Measurements from ENCODE around the gene P2RY2.

DNA sequence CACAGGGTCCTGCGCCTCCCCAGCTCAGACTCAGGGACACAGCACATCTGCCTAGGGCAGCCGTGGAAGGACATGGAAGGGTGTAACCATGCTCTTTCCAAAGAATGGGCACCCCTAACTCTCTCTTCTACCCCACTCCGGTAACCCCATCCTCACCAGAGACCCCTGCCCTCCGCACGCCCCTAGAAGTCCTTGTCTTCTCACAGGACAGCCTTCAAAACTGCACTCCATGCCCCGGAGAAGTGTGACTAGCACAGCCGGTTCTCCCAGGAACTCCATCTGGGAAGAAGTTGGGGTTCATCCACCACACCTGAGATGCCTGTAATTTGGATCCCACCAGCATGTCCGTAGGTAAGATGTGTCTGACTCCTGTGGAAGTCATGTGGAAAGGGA lies 25.0 kb downstream of the P2RY2 start:
- TF ChIP-seq, protein P1, sequence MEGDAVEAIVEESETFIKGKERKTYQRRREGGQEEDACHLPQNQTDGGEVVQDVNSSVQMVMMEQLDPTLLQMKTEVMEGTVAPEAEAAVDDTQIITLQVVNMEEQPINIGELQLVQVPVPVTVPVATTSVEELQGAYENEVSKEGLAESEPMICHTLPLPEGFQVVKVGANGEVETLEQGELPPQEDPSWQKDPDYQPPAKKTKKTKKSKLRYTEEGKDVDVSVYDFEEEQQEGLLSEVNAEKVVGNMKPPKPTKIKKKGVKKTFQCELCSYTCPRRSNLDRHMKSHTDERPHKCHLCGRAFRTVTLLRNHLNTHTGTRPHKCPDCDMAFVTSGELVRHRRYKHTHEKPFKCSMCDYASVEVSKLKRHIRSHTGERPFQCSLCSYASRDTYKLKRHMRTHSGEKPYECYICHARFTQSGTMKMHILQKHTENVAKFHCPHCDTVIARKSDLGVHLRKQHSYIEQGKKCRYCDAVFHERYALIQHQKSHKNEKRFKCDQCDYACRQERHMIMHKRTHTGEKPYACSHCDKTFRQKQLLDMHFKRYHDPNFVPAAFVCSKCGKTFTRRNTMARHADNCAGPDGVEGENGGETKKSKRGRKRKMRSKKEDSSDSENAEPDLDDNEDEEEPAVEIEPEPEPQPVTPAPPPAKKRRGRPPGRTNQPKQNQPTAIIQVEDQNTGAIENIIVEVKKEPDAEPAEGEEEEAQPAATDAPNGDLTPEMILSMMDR (IDR thresholded peaks at IDR 0.05): no peak
- no peak for TF ChIP-seq EZH2 (IDR thresholded peaks at IDR 0.05)

Data from neural progenitor cell (in vitro differentiated cells).